GM19328 (cell line): Measurements from ENCODE around the gene IRX2.

Source experiments
- ATAC-seq: cut with Tn5 transposase; IDR thresholded peaks from one replicate; pipeline ENCODE4 v1.9.1; 2021; ENCODE audit warnings: mild to moderate bottlenecking, moderate library complexity; ENCODE audit not compliant: unreplicated experiment

Gene IRX2

GRCh38 chr5:2721385-2722138 is 29.9 kb downstream of the IRX2 start:
- ATAC-seq: no peak

- no peak for ATAC-seq
These were observed 32.1 kb downstream of the IRX2 start for GRCh38 chr5:2719332-2719731.

- no peak for ATAC-seq
These were observed 33.4 kb downstream of the IRX2 start for GRCh38 chr5:2718115-2718514.

GRCh38 chr5:2715856-2716255 is 35.6 kb downstream of the IRX2 start:
- ATAC-seq: no peak

GRCh38 chr5:2714805-2715204 is 36.7 kb downstream of the IRX2 start:
- ATAC-seq: no peak

GRCh38 chr5:2714026-2714425 is 37.5 kb downstream of the IRX2 start:
- ATAC-seq: no peak

GRCh38 chr5:2711446-2712425 is 39.7 kb downstream of the IRX2 start:
- ATAC-seq: no peak

- no peak for ATAC-seq
These were observed 40.6 kb downstream of the IRX2 start for GRCh38 chr5:2710910-2711309.

- no peak for ATAC-seq
These were observed 41.3 kb downstream of the IRX2 start for GRCh38 chr5:2709976-2710689.

- ATAC-seq: no peak
These were observed 42.7 kb downstream of the IRX2 start for GRCh38 chr5:2708751-2709150.

GRCh38 chr5:2708132-2708531 is 43.3 kb downstream of the IRX2 start:
- no peak for ATAC-seq

GRCh38 chr5:2705861-2706260 is 45.6 kb downstream of the IRX2 start:
- no peak for ATAC-seq

GRCh38 chr5:2704806-2705645 is 46.5 kb downstream of the IRX2 start:
- no peak for ATAC-seq

GRCh38 chr5:2704111-2704510 is 47.4 kb downstream of the IRX2 start:
- no peak for ATAC-seq

- no peak for ATAC-seq
These were observed 47.9 kb downstream of the IRX2 start for GRCh38 chr5:2703615-2704014.

- no peak for ATAC-seq
These were observed 48.4 kb downstream of the IRX2 start for GRCh38 chr5:2703041-2703440.

GRCh38 chr5:2702096-2702879 is 49.2 kb downstream of the IRX2 start:
- no peak for ATAC-seq

- no peak for ATAC-seq
These were observed 49.9 kb downstream of the IRX2 start for GRCh38 chr5:2701592-2701991.

GRCh38 chr5:2700876-2701275 is 50.6 kb downstream of the IRX2 start:
- ATAC-seq: no peak

GRCh38 chr5:2699686-2700085 is 51.8 kb downstream of the IRX2 start:
- no peak for ATAC-seq
